MM.1S (cell line): ENCODE measurements around the gene ACTL6B.

ENCODE experiments used
- CTCF ChIP-seq: fragments of 300-600 bp; sonication (generic); IDR thresholded peaks from 2 replicates; pipeline ENCODE4 v1.5.1; 2016; ENCODE audit warnings: antibody characterized with exemption, low read length, mixed read lengths
- EZH2 ChIP-seq: fragments of 300-600 bp; sonication (generic); optimal IDR thresholded peaks from 2 replicates; pipeline ENCODE3; 2017; ENCODE audit warnings: low read depth, mild to moderate bottlenecking, antibody characterized with exemption, low read length, mixed read lengths

- TF ChIP-seq CTCF = no peak
- TF ChIP-seq EZH2 = no peak
These were observed 41.9 kb downstream of the ACTL6B start for GRCh38 chr7:100614308-100614861.
